ENCODE results near the gene ZBTB16.

Gene ZBTB16

GRCh38 chr11:114270531-114271270 is 211.2 kb downstream of the ZBTB16 start:
- no peak for DNase-seq (ENCODE audit: low spot score)
- TF ChIP-seq CTCF (conservative IDR thresholded peaks at IDR 0.05; ENCODE audit: low read depth) = no peak
- CTCF ChIA-PET = no interaction called here
- H3K27ac ChIP-seq = no peak overlapping the region
- POLR2A ChIA-PET (ENCODE audit: low non-redundant PET) = no interaction called here

- no peak for TF ChIP-seq CTCF (conservative IDR thresholded peaks at IDR 0.05; ENCODE audit: low read depth)
- H3K27ac ChIP-seq = no peak overlapping the region
- no peak for DNase-seq (ENCODE audit: low spot score)
- ChIA-PET CTCF (interaction anchor here (1.4 kb wide), 1 partner anchor 10 kb away, joined by 7 read pairs; no protein-coding TSS in a partner anchor), POLR2A (ENCODE audit: low non-redundant PET) (no interaction called here)
These were observed 211.8 kb downstream of the ZBTB16 start for GRCh38 chr11:114271316-114271715.

DNA sequence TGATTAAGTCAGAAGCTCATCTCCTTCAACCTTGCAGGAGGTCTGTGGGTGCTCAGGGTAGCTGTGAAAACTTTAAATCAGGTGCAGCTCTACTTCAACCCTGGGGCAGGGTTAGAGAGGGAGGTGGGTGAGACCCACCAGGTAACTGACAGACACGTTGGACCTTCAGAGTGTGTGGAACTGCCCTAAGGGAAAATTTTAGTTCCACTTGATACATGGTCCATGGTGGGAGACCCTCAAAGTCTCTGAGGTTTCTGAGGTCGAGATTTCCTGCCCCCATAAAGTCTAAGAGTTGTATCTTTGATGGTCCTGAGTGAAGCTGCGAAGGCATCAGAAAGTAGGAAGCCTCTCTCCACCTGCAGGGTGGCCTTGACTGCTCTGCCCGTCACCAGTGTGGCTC is 212.8 kb downstream of the ZBTB16 start:
- no peak for TF ChIP-seq CTCF (conservative IDR thresholded peaks at IDR 0.05; ENCODE audit: low read depth)
- ChIA-PET CTCF (interaction anchor here (1.4 kb wide), 1 partner anchor 11 kb away, joined by 7 read pairs; no protein-coding TSS in a partner anchor), POLR2A (ENCODE audit: low non-redundant PET) (no interaction called here)

GRCh38 chr11:114273071-114273470 is 213.6 kb downstream of the ZBTB16 start:
- no peak for TF ChIP-seq CTCF (conservative IDR thresholded peaks at IDR 0.05; ENCODE audit: low read depth)
- no peak for DNase-seq (ENCODE audit: low spot score)
- CTCF ChIA-PET = no interaction called here
- H3K27ac ChIP-seq = no peak overlapping the region
- POLR2A ChIA-PET (ENCODE audit: low non-redundant PET) = no interaction called here

More for the DNA sequence above, 212.8 kb downstream of the ZBTB16 start:
- no peak overlapping the region for H3K27ac ChIP-seq
- no peak for DNase-seq (ENCODE audit: low spot score)

DNA sequence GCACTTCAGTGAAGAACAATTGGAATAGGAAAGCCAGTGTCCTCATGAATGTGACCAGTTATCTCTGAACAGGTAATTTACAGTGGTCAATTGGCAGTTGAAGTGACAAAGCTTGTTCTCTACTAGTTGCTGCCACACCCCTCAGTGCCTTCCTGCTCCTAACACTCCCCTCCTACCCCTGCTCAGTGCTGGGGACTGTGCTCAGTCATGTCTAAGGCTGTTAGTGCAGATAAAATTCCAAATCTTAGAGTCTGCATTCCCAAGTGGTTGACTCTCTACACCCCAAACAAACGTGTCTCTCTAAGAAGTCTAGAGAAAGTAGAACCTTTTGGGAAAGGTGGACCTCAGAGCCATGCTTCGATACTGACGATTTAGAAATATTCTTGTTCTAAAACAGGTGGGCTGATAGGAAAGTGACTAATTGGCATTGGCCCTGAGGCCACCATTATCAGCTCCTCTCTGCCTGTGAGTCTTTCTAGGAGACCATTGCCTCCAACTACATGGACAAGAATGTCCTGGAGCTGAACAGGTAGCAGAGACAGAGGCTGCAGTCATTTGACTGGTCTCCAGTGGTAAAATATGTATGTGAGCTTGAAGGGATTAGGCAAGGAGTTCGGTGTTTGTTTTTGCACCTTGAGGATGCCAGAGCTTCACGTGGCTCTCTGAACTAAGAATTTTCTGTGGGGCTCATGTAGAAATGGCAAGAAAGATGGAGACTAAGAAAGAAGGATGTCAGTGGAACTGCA is 214.6 kb downstream of the ZBTB16 start:
- no peak for DNase-seq (ENCODE audit: low spot score)
- no peak overlapping the region for H3K27ac ChIP-seq
- ChIA-PET POLR2A (ENCODE audit: low non-redundant PET) (no interaction called here), CTCF (interaction anchor here (0.7 to 1.0 kb wide), 2 partner anchors 13 to 319 kb away, joined by 3 read pairs; no protein-coding TSS in a partner anchor)
- TF ChIP-seq CTCF (conservative IDR thresholded peaks at IDR 0.05; ENCODE audit: low read depth) = no peak

DNA sequence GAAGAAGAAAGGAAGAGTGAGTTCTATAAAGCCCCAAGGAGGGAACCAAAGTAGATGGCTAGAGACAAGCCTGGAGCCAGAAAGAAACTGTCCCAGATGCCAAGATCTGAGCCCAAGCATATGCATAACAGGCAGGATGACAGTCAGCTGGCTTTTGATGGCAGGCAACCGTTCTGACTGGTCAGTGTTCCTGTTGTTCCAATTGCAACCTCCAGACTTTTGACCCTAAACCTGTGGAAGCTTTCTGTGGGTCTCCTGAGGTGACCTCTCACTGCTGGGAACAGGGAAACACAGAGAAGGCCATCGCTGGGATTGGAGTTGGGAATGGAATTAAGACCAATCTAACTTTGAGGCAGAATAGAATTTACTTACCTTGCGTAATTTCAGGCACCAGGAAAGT is 215.1 kb downstream of the ZBTB16 start:
- H3K27ac ChIP-seq = no peak overlapping the region
- no peak for TF ChIP-seq CTCF (conservative IDR thresholded peaks at IDR 0.05; ENCODE audit: low read depth)
- POLR2A ChIA-PET (ENCODE audit: low non-redundant PET) = no interaction called here
- CTCF ChIA-PET = interaction anchor here (1.0 kb wide), 1 partner anchor 14 kb away, joined by 3 read pairs; no protein-coding TSS in a partner anchor
- no peak for DNase-seq (ENCODE audit: low spot score)
